Tibial artery (tissue), 4 donors: Measurements from ENCODE around the gene COPG1.

ENCODE experiments used
- DNase-seq, 2 donors: peaks; one replicate each; pipeline ENCODE4 v3.0.0-alpha.2; 2019
- H3K27ac ChIP-seq, 2 donors: fragments of 200-600 bp; sonication (generic) in 1 of 2; 1 replicate in 1 of 2; 2 replicates in 1 of 2; pipeline ENCODE4 v1.5.1; 2018 to 2019; ENCODE audit warnings: mild to moderate bottlenecking in 1 of 2
- H3K27me3 ChIP-seq, 2 donors: fragments of 200-600 bp; sonication (generic) in 1 of 2; one replicate each; pipeline versions ENCODE4 v1.5.1 to v1.6.0; 2016 to 2019
- H3K36me3 ChIP-seq, 3 donors: fragments of 200-600 bp; sonication (generic) in 2 of 3; one replicate each; pipeline ENCODE4 v1.5.1; 2016 to 2019; ENCODE audit warnings: mild to moderate bottlenecking in 2 of 3
- H3K4me1 ChIP-seq, 4 donors: fragments of 200-600 bp; sonication (generic) in 2 of 4; 1 replicate in 3 of 4; 2 replicates in 1 of 4; pipeline ENCODE4 v1.5.1; 2016 to 2019
- H3K4me3 ChIP-seq, 2 donors: fragments of 200-600 bp; sonication (generic) in 1 of 2; 1 replicate in 1 of 2; 2 replicates in 1 of 2; pipeline ENCODE4 v1.5.1; 2018 to 2019; ENCODE audit warnings: mild to moderate bottlenecking in 2 of 2
- H3K9me3 ChIP-seq, 3 donors: fragments of 200-600 bp; sonication (generic) in 1 of 3; one replicate each; pipeline ENCODE4 v1.5.1; 2016 to 2019
- CTCF ChIP-seq, 2 experiments: fragments of 200-600 bp in 1 of 2; fragments of 450-650 bp in 1 of 2; IDR thresholded peaks; one replicate each; pipeline ENCODE4 v1.5.1; 2017 to 2019; ENCODE audit warnings: antibody characterized with exemption in 2 of 2, mild to moderate bottlenecking in 1 of 2, moderate library complexity in 1 of 2
- intact Hi-C: fragments of 100-400 bp; cut with DNase I; formaldehyde crosslinking; loops from one replicate; pipeline ENCODE4 v1.15.0; 2023; ENCODE audit warnings: low total_unique reads

COPG1 gene

DNA sequence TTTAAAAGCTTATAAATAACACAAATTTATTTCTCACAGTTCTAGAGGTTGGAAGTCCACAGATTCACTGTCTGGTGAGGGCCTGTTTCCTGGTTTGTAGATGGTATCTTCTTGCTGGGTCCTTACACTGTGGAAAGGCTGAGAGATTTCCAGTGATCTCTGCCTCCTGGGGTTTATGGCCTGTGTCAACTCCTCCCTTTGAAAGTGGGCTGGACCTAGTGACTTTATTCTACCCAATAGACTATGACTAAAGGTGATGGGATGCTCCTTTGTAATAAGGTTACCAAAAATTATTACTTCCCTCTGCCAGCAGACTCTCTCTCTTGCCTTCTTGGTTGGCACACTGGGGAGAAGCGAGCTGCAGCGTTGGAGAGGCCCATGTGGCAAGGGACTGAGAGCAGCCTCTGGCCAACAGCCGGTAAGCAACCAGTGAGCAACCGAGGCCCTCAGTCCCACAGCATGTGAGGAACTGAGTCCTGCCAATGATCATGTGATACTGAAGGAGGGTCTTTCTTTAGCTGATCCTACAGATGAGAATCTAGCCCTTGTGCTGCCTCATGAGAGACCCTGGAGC, 14.0 kb upstream of the COPG1 start:
- intact Hi-C loops, result no loop called here
- H3K4me1 ChIP-seq, result no peaks in the 10 kb centered on the region
- H3K27ac ChIP-seq, result no peak overlapping the region
- no peaks in the 10 kb centered on the region for H3K36me3 ChIP-seq
- TF ChIP-seq CTCF (IDR thresholded peaks at IDR 0.05), result no peak
- H3K27me3 ChIP-seq, result no peaks in the 10 kb centered on the region
- no peak overlapping the region for H3K4me3 ChIP-seq
- no peak for DNase-seq
- H3K9me3 ChIP-seq, result no peaks in the 10 kb centered on the region

- Histone ChIP-seq H3K27ac (no peak overlapping the region), H3K4me1 (no peaks in the 10 kb centered on the region), H3K36me3 (no peaks in the 10 kb centered on the region), H3K27me3 (no peaks in the 10 kb centered on the region), H3K9me3 (no peaks in the 10 kb centered on the region), H3K4me3 (no peak overlapping the region)
- intact Hi-C loops, result no loop called here
- no peak for TF ChIP-seq CTCF (IDR thresholded peaks at IDR 0.05)
- peak in 1 of 2 donors; percentile 31 for DNase-seq
Observed at GRCh38 chr3:129238945-129239705, 10.3 kb upstream of the COPG1 start.

GRCh38 chr3:129239991-129240390, 9.4 kb upstream of the COPG1 start:
- H3K4me1 ChIP-seq, result peaks cover 0 to 1% (median 0%) of the 10 kb centered on the region in 4 donors
- no peaks in the 10 kb centered on the region for H3K9me3 ChIP-seq
- H3K36me3 ChIP-seq, result no peaks in the 10 kb centered on the region
- H3K4me3 ChIP-seq, result no peak overlapping the region
- intact Hi-C loops, result loop anchor here (5.0 kb wide), 1 partner anchor 188 kb away; no protein-coding TSS in a partner anchor
- no peak for TF ChIP-seq CTCF (IDR thresholded peaks at IDR 0.05)
- DNase-seq, result no peak
- H3K27me3 ChIP-seq, result no peaks in the 10 kb centered on the region
- no peak overlapping the region for H3K27ac ChIP-seq

DNA sequence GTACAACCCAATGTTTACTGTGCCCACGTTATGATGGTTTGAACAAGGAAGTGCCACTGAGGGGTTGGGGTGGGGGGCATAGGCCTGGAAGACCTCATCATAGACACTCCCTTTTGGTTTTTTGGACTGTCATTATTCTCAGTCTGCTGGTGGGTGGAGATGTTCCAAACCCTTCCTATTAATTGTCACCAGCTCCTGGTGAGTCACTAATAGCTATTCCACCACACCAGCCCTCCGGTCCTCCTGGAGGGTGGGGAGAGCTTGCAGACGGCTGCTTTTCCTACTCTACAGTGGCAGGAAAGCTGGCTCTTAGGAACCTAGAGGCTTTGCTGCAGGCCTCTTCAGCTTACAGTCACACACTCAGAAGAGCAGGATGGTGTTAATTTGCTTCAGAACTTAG, 9.0 kb upstream of the COPG1 start:
- H3K27ac ChIP-seq, result no peak overlapping the region
- no peaks in the 10 kb centered on the region for H3K36me3 ChIP-seq
- TF ChIP-seq CTCF (IDR thresholded peaks at IDR 0.05), result no peak
- no peaks in the 10 kb centered on the region for H3K9me3 ChIP-seq
- intact Hi-C loops, result loop anchor here (5.0 kb wide), 1 partner anchor 188 kb away; no protein-coding TSS in a partner anchor
- no peak overlapping the region for H3K4me3 ChIP-seq
- no peak for DNase-seq
- H3K27me3 ChIP-seq, result no peaks in the 10 kb centered on the region
- H3K4me1 ChIP-seq, result peaks cover 0 to 6% (median 4%) of the 10 kb centered on the region in 4 donors

GRCh38 chr3:129245141-129245540, 4.3 kb upstream of the COPG1 start:
- Histone ChIP-seq H3K9me3 (no peaks in the 10 kb centered on the region), H3K4me1 (peaks cover 0 to 30% (median 22%) of the 10 kb centered on the region in 4 donors), H3K27ac (peak overlapping the region; percentile 54), H3K36me3 (no peaks in the 10 kb centered on the region), H3K27me3 (no peaks in the 10 kb centered on the region), H3K4me3 (no peak overlapping the region)
- intact Hi-C loops, result loop anchor here (5.0 kb wide), 2 partner anchors 63 to 278 kb away; partner anchors contain the start of gene CNBP
- TF ChIP-seq CTCF (IDR thresholded peaks at IDR 0.05), result no peak
- DNase-seq, result no peak
